Left ventricle myocardium inferior (tissue), 1 donor: ENCODE results near the gene GNB1L. TPM values are rescaled to one million over a fixed set of nuclear protein-coding genes. Genes with fewer than 3 reads are reported as not detected.
A peak's percentile ranks its signal among the peaks of the same experiment; 100 is the strongest.

ENCODE experiments used
- DNase-seq: peaks from one replicate; pipeline ENCODE4 v3.0.0-alpha.2; 2020
- H3K27ac ChIP-seq: fragments of 200-600 bp; replicated peaks from 2 replicates; pipeline ENCODE4 v1.8.0; 2021
- H3K27me3 ChIP-seq: fragments of 200-600 bp; 2 replicates; pipeline ENCODE4 v1.8.0; 2021; ENCODE audit warnings: low read depth
- H3K36me3 ChIP-seq: fragments of 200-600 bp; 2 replicates; pipeline ENCODE4 v1.8.0; 2021
- H3K4me1 ChIP-seq: fragments of 200-600 bp; 2 replicates; pipeline ENCODE4 v1.8.0; 2021
- H3K4me3 ChIP-seq: fragments of 200-600 bp; 2 replicates; pipeline ENCODE4 v1.8.0; 2021; ENCODE audit warnings: mild to moderate bottlenecking, moderate library complexity
- H3K9me3 ChIP-seq: fragments of 200-600 bp; replicated peaks from 2 replicates; pipeline ENCODE4 v1.8.0; 2021
- intact Hi-C: fragments of 100-400 bp; cut with micrococcal nuclease; formaldehyde crosslinking; loops from one replicate; pipeline ENCODE4 v1.11.0; 2022
- total RNA-seq: library from RNA; stranded (reverse); fragmentation: NEBNext Ultra II Directional; extraction: Animal tissue kit (Norgen Biotek cat#: 25700); gene quantifications from one replicate; pipeline ENCODE4 v1.2.1, GENCODE V29; 2021
- TF ChIP-seq, protein P1 (sequence below): fragments of 200-600 bp; IDR thresholded peaks from 2 replicates; pipeline ENCODE4 v1.8.0; 2021; ENCODE audit warnings: antibody characterized with exemption, mild to moderate bottlenecking, borderline replicate concordance
- donor health status: DM: no; HTN: yes; CAD: no; lungs with severe emphysema.

The GNB1L gene
- total RNA-seq, 1 donor from 2014 or later, result 2.9 TPM

DNA sequence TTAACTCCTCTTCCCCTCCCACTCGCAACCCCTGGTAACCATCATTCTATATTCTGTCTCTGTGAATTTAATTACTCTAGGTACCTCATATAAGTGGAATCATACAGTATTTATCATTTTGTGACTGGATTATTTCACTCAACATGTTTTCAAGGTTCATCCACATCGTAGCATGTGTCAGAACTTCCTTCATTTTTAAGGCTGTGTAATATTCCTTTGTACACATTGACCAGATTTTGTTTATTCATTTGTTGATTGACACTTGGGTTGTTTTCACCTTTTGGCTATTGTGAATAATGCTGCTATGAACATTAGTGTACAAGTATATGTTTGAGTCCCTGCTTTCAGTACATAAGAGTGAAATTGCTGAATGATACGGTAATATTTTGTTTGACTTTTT, 2.7 kb upstream of the GNB1L start:
- no peak overlapping the region for H3K4me3 ChIP-seq
- no peak for DNase-seq
- no peak overlapping the region for H3K27ac ChIP-seq
- intact Hi-C loops, result no loop called here
- H3K36me3 ChIP-seq, result peaks cover under 1% of the 10 kb centered on the region
- H3K9me3 ChIP-seq, result no peaks in the 10 kb centered on the region
- TF ChIP-seq, protein P1, sequence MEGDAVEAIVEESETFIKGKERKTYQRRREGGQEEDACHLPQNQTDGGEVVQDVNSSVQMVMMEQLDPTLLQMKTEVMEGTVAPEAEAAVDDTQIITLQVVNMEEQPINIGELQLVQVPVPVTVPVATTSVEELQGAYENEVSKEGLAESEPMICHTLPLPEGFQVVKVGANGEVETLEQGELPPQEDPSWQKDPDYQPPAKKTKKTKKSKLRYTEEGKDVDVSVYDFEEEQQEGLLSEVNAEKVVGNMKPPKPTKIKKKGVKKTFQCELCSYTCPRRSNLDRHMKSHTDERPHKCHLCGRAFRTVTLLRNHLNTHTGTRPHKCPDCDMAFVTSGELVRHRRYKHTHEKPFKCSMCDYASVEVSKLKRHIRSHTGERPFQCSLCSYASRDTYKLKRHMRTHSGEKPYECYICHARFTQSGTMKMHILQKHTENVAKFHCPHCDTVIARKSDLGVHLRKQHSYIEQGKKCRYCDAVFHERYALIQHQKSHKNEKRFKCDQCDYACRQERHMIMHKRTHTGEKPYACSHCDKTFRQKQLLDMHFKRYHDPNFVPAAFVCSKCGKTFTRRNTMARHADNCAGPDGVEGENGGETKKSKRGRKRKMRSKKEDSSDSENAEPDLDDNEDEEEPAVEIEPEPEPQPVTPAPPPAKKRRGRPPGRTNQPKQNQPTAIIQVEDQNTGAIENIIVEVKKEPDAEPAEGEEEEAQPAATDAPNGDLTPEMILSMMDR, result no peak
- no peaks in the 10 kb centered on the region for H3K27me3 ChIP-seq
- peaks cover 37% of the 10 kb centered on the region for H3K4me1 ChIP-seq

GRCh38 chr22:19855504-19856409, 1.1 kb upstream of the GNB1L start:
- peaks cover 17% of the 10 kb centered on the region for H3K36me3 ChIP-seq
- peak overlapping the region; percentile 87 for H3K4me3 ChIP-seq
- DNase-seq, result no peak
- H3K4me1 ChIP-seq, result peaks cover 37% of the 10 kb centered on the region
- TF ChIP-seq, protein P1, result no peak
- H3K9me3 ChIP-seq, result no peaks in the 10 kb centered on the region
- H3K27me3 ChIP-seq, result no peaks in the 10 kb centered on the region
- intact Hi-C loops, result no loop called here
- H3K27ac ChIP-seq, result peak overlapping the region; percentile 97

GRCh38 chr22:19853879-19854777, 546 bp downstream of the GNB1L start:
- Histone ChIP-seq H3K4me1 (peaks cover 37% of the 10 kb centered on the region), H3K9me3 (no peaks in the 10 kb centered on the region), H3K27ac (peak overlapping the region; percentile 97), H3K4me3 (peak overlapping the region; percentile 87), H3K36me3 (peaks cover 30% of the 10 kb centered on the region), H3K27me3 (no peaks in the 10 kb centered on the region)
- no peak for DNase-seq
- TF ChIP-seq, protein P1, result no peak
- intact Hi-C loops, result no loop called here

GRCh38 chr22:19853058-19853878, 1.4 kb downstream of the GNB1L start:
- intact Hi-C loops, result no loop called here
- no peak overlapping the region for H3K27ac ChIP-seq

More at GRCh38 chr22:19853058-19853878, 1.4 kb downstream of the GNB1L start:
- peaks cover 37% of the 10 kb centered on the region for H3K4me1 ChIP-seq
- TF ChIP-seq, protein P1, result no peak
- peak overlapping the region; percentile 87 for H3K4me3 ChIP-seq
- H3K9me3 ChIP-seq, result no peaks in the 10 kb centered on the region
- no peaks in the 10 kb centered on the region for H3K27me3 ChIP-seq
- DNase-seq, result no peak
- H3K36me3 ChIP-seq, result peaks cover 30% of the 10 kb centered on the region
